Esophagus muscularis mucosa (tissue), 4 donors: ENCODE data around the gene FASTK.

Experiments used
- EP300 ChIP-seq: sonication (generic); formaldehyde crosslinking; IDR thresholded peaks from one replicate; pipeline ENCODE4 v1.6.1; 2017; ENCODE audit warnings: antibody characterized with exemption
- POLR2A ChIP-seq: fragments of 450-650 bp; IDR thresholded peaks from one replicate; pipeline ENCODE4 v1.6.1; 2017; ENCODE audit warnings: antibody characterized with exemption, moderate library complexity, mild to moderate bottlenecking, low read depth
- POLR2AphosphoS5 ChIP-seq, 2 donors: sonication (generic); formaldehyde crosslinking; IDR thresholded peaks; one replicate each; pipeline ENCODE4 v1.6.1; 2017; ENCODE audit warnings: antibody characterized with exemption in 2 of 2
- TF ChIP-seq, protein P1 (sequence below), 3 experiments: fragments of 200-600 bp in 2 of 3; fragments of 450-650 bp in 1 of 3; sonication (generic) in 2 of 3; IDR thresholded peaks; one replicate each; pipeline ENCODE4 v1.5.1; 2017 to 2019; ENCODE audit warnings: antibody characterized with exemption in 3 of 3, mild to moderate bottlenecking in 2 of 3, moderate library complexity in 1 of 3

- no peak for TF ChIP-seq POLR2A
- TF ChIP-seq, protein P1, sequence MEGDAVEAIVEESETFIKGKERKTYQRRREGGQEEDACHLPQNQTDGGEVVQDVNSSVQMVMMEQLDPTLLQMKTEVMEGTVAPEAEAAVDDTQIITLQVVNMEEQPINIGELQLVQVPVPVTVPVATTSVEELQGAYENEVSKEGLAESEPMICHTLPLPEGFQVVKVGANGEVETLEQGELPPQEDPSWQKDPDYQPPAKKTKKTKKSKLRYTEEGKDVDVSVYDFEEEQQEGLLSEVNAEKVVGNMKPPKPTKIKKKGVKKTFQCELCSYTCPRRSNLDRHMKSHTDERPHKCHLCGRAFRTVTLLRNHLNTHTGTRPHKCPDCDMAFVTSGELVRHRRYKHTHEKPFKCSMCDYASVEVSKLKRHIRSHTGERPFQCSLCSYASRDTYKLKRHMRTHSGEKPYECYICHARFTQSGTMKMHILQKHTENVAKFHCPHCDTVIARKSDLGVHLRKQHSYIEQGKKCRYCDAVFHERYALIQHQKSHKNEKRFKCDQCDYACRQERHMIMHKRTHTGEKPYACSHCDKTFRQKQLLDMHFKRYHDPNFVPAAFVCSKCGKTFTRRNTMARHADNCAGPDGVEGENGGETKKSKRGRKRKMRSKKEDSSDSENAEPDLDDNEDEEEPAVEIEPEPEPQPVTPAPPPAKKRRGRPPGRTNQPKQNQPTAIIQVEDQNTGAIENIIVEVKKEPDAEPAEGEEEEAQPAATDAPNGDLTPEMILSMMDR (IDR thresholded peaks at IDR 0.05) = no peak
- no peak for TF ChIP-seq POLR2AphosphoS5 (IDR thresholded peaks at IDR 0.05)
- no peak for TF ChIP-seq EP300
These were observed 33.7 kb downstream of the FASTK start for GRCh38 chr7:151046603-151047573.
